IPS-15b (cell line): ENCODE data around the gene UPK3A.

Experiments
- H3K27me3 ChIP-seq: one replicate; pipeline ENCODE4 v1.6.1; 2013; ENCODE audit warnings: low read length; ENCODE audit not compliant: control insufficient read depth, insufficient read depth
- H3K36me3 ChIP-seq: one replicate; pipeline ENCODE4 v1.6.1; 2013; ENCODE audit warnings: low read length; ENCODE audit not compliant: control insufficient read depth, insufficient read depth
- H3K4me1 ChIP-seq: one replicate; pipeline ENCODE4 v1.6.1; 2013; ENCODE audit warnings: mild to moderate bottlenecking, low read length; ENCODE audit not compliant: control insufficient read depth, insufficient read depth
- H3K4me3 ChIP-seq: one replicate; pipeline ENCODE4 v1.5.1; 2013; ENCODE audit warnings: low read depth, low read length
- H3K9ac ChIP-seq: one replicate; pipeline ENCODE4 v1.6.1; 2013; ENCODE audit warnings: low read depth, mild to moderate bottlenecking, low read length
- H3K9me3 ChIP-seq: one replicate; pipeline ENCODE4 v1.6.1; 2013; ENCODE audit warnings: mild to moderate bottlenecking, low read length; ENCODE audit not compliant: control insufficient read depth, insufficient read depth

The UPK3A gene

DNA sequence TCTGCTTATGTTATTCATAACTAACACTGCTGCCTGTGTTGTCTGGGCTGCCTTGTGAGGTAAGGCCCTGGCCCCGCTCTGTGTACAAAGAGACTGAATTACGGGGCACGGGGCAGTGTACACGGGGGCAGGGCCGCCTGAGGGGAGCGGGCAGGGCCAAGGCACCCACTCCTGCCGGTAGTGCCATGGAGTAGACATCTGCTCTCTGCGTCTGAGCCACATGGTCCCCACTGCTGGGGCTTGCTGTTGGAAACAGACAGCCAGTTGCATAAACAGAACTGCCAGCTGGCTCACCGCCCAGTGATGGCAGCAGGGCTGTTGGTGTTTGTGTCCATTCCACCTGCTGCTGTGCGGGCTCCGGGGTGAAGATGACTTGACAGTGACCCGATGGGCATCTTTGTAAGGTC, 44.8 kb downstream of the UPK3A start:
- Histone ChIP-seq H3K9me3 (no peaks in the 10 kb centered on the region), H3K36me3 (peaks cover 21% of the 10 kb centered on the region), H3K4me1 (no peaks in the 10 kb centered on the region), H3K4me3 (no peak overlapping the region), H3K27me3 (no peaks in the 10 kb centered on the region), H3K9ac (no peak overlapping the region)

DNA sequence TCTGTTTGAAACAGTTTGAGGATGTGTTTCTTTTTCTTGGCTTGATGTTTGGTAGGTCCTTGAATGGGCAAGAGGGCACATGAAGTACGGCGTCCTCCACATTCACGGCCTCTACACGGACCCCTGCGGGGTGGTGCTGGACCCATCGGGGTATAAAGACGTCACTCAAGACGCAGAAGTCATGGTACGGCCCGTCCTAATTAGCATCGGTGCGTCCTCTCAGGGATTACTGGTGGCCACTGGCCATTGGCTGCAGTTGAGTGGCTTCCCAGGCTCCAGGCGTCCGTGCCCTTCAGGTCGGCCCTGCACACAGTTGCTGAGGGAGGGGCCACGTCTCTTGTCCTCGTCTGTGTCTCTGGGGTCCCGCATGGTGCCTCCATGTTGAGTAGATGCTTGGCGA, 45.8 kb downstream of the UPK3A start:
- H3K4me3 ChIP-seq: no peak overlapping the region

GRCh38 chr22:45331486-45331885, 46.7 kb downstream of the UPK3A start:
- Histone ChIP-seq H3K4me1 (no peaks in the 10 kb centered on the region), H3K36me3 (peaks cover 19% of the 10 kb centered on the region), H3K9me3 (no peaks in the 10 kb centered on the region)

More for the DNA sequence above, 45.8 kb downstream of the UPK3A start:
- Histone ChIP-seq H3K36me3 (peaks cover 19% of the 10 kb centered on the region), H3K9ac (no peak overlapping the region), H3K9me3 (no peaks in the 10 kb centered on the region), H3K27me3 (no peaks in the 10 kb centered on the region), H3K4me1 (no peaks in the 10 kb centered on the region)

DNA sequence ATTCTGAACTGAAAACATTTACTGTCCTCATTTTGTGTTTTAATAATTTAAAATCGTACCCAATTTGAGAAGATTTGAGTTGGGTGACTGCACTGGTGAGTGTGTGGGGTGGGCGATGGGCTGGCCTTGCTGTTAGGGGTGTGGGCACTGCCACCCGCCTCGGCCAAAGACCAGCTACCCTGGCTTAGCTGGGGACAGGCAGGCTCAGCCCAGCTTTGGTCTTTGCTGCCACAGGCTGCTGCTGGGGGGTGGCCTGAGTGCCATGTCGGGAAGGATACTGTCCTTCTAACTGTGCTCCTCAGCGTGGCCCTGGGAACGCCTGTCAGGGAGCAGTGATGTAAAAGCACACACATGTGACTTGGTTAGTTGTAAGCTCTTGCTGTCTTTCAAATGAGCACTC, 47.3 kb downstream of the UPK3A start:
- Histone ChIP-seq H3K4me1 (no peaks in the 10 kb centered on the region), H3K9me3 (no peaks in the 10 kb centered on the region), H3K9ac (no peak overlapping the region), H3K36me3 (peaks cover 18% of the 10 kb centered on the region), H3K27me3 (no peaks in the 10 kb centered on the region), H3K4me3 (no peak overlapping the region)

More at GRCh38 chr22:45331486-45331885, 46.7 kb downstream of the UPK3A start:
- H3K9ac ChIP-seq: no peak overlapping the region
- no peak overlapping the region for H3K4me3 ChIP-seq
- no peaks in the 10 kb centered on the region for H3K27me3 ChIP-seq

DNA sequence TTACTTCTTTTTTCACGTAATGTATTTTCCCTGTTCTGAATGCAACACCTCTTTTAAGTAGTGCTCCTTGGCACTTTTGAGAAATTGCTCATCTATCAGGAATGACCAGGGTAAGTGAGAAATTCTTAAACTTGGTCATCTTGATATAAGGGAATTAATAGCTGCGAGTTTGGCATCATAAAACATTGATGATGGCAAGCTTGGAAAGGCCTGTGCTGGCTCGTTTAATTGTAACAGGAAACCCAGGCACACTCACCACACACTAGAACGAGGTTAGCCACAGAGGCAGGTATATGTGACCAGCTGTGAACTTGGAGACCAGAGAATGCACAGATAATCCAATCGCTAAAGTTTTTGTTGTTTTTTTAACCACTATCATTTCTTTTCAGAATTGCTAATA, 49.3 kb downstream of the UPK3A start:
- Histone ChIP-seq H3K9ac (no peak overlapping the region), H3K36me3 (peaks cover 9% of the 10 kb centered on the region), H3K9me3 (no peaks in the 10 kb centered on the region)

GRCh38 chr22:45334528-45334927, 49.8 kb downstream of the UPK3A start:
- H3K9me3 ChIP-seq: no peaks in the 10 kb centered on the region
- no peak overlapping the region for H3K9ac ChIP-seq
- no peak overlapping the region for H3K4me3 ChIP-seq
- H3K27me3 ChIP-seq: no peaks in the 10 kb centered on the region
- no peaks in the 10 kb centered on the region for H3K4me1 ChIP-seq
- peaks cover 8% of the 10 kb centered on the region for H3K36me3 ChIP-seq

More for the DNA sequence above, 49.3 kb downstream of the UPK3A start:
- Histone ChIP-seq H3K27me3 (no peaks in the 10 kb centered on the region), H3K4me1 (no peaks in the 10 kb centered on the region), H3K4me3 (no peak overlapping the region)

DNA sequence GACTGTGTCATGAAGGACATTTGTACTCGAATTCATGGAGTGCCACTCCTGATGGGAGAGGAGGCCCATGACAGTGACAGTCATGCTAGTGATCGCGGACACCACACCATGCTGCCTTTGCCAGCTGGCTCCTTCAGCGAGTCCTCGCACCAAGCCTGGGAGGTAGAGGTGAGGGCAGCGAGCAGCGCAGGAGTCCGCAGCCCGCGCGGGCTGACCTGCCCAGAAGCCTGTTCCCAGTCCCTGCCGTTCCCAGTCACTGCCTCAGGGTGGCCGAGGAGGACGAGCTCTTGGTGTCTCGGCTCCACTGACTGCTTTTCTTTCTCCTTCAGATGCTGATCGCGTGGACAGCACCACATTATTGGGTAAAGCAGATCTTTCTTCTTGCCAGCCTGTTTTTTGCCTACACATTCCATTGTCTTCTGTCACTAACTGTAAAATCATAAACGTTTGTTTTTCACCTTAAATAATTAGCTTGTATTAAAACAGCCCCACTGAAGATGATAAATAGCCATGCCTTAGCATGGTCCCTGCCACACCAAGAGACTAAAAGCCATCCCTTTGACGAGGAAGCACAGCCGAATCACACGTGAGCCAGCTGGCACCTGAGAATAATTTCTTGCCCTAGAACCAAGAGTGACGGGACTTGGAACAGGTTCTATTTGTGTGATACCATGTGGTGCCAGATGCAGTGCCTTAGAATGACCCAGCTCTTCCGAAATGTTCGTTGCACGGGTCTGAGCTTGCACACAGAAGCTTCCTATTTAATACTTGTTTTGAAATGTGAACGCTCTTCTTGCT, 50.5 kb downstream of the UPK3A start:
- no peaks in the 10 kb centered on the region for H3K4me1 ChIP-seq
- H3K4me3 ChIP-seq: no peak overlapping the region
- no peaks in the 10 kb centered on the region for H3K9me3 ChIP-seq
- no peak overlapping the region for H3K9ac ChIP-seq
- peaks cover 7% of the 10 kb centered on the region for H3K36me3 ChIP-seq
- no peaks in the 10 kb centered on the region for H3K27me3 ChIP-seq

GRCh38 chr22:45335854-45336522, 51.2 kb downstream of the UPK3A start:
- Histone ChIP-seq H3K4me3 (no peak overlapping the region), H3K9me3 (no peaks in the 10 kb centered on the region), H3K9ac (no peak overlapping the region), H3K4me1 (no peaks in the 10 kb centered on the region), H3K27me3 (no peaks in the 10 kb centered on the region), H3K36me3 (peaks cover 8% of the 10 kb centered on the region)

- no peak overlapping the region for H3K9ac ChIP-seq
- peaks cover 4% of the 10 kb centered on the region for H3K36me3 ChIP-seq
- no peak overlapping the region for H3K4me3 ChIP-seq
- H3K9me3 ChIP-seq: no peaks in the 10 kb centered on the region
- H3K27me3 ChIP-seq: no peaks in the 10 kb centered on the region
- H3K4me1 ChIP-seq: no peaks in the 10 kb centered on the region
These were observed 52.3 kb downstream of the UPK3A start for GRCh38 chr22:45336971-45337431.

GRCh38 chr22:45337536-45337935, 52.8 kb downstream of the UPK3A start:
- Histone ChIP-seq H3K36me3 (peaks cover 4% of the 10 kb centered on the region), H3K4me1 (no peaks in the 10 kb centered on the region), H3K4me3 (no peak overlapping the region), H3K9ac (no peak overlapping the region), H3K9me3 (no peaks in the 10 kb centered on the region), H3K27me3 (no peaks in the 10 kb centered on the region)

DNA sequence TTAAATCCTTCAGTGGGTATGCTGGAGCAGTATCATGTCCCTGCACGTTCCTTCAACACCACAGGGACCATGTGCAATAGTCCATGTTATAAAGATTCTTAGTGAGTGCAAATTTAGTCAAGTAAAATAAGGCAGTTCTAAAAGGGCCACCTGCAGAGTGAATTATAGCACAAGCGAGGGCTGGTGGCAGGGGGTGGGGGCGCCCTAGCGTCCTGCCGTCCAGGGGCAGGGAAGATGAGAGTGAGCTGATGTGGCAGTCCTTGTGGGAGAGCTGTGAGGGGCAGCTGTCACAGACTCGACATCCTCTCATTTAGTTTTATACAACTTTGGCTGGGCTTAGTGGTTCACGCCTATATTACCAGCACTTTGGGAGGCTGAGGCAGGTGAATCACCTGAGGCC, 54.0 kb downstream of the UPK3A start:
- H3K9ac ChIP-seq: no peak overlapping the region
- peaks cover 4% of the 10 kb centered on the region for H3K36me3 ChIP-seq
- no peaks in the 10 kb centered on the region for H3K27me3 ChIP-seq

DNA sequence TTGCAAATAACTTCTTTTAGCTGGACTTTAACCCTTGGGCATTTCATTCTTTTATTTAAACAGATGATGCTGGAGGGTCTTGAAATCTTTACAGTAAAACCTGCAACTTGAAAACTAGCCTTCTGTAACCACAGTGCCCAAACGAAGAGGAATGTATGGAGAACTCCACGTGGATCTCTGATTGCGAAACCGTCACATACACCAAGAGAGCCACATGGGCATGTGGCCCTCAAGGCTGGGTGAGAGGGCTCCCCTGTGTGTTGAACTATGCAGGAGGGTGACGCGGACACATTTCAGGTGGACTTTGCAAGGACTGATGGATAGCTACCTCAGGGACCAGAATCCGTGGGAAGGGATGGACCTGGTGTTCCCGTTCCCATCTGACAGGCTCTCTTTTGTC, 55.6 kb downstream of the UPK3A start:
- no peaks in the 10 kb centered on the region for H3K4me1 ChIP-seq

More for the DNA sequence above, 54.0 kb downstream of the UPK3A start:
- Histone ChIP-seq H3K4me1 (no peaks in the 10 kb centered on the region), H3K9me3 (no peaks in the 10 kb centered on the region), H3K4me3 (no peak overlapping the region)

More for the DNA sequence above, 55.6 kb downstream of the UPK3A start:
- Histone ChIP-seq H3K9me3 (no peaks in the 10 kb centered on the region), H3K27me3 (no peaks in the 10 kb centered on the region), H3K9ac (no peak overlapping the region), H3K4me3 (no peak overlapping the region), H3K36me3 (peaks cover 4% of the 10 kb centered on the region)
